Epithelial cell of proximal tubule (primary cell): ENCODE data around the gene SLC6A6. TPM values are rescaled to one million over a fixed set of nuclear protein-coding genes. Genes with fewer than 3 reads are reported as not detected.

Source experiments
- DNase-seq: peaks from one replicate; pipeline ENCODE4 v3.0.0-alpha.2; 2011; ENCODE audit warnings: low read depth
- H3K4me3 ChIP-seq: 2 replicates; pipeline ENCODE4 v1.5.1; 2011; ENCODE audit warnings: low read depth, mild to moderate bottlenecking, low read length
- CTCF ChIP-seq: conservative IDR thresholded peaks from 2 replicates; pipeline ENCODE4 v1.5.1; 2012; ENCODE audit warnings: low read depth, mild to moderate bottlenecking, low read length
- total RNA-seq: library from RNA; depleted of rRNA; stranded (reverse); fragments of >200 nt; gene quantifications from 2 replicates; pipeline ENCODE4 v1.2.3, GENCODE V29; 2015

The SLC6A6 gene
- total RNA-seq, 1 donor from 2014 or later, result 27.9 TPM

GRCh38 chr3:14538451-14539088 lies 136.2 kb downstream of the SLC6A6 start:
- DNase-seq, result no peak
- no peak overlapping the region for H3K4me3 ChIP-seq

More at GRCh38 chr3:14538451-14539088, 136.2 kb downstream of the SLC6A6 start:
- no peak for TF ChIP-seq CTCF

Other genes with a start within 250 kb of the SLC6A6 start
- 16.6 and 27.8 TPM in 2 replicates for gene XPC, start 224.0 kb upstream of the SLC6A6 start, total RNA-seq
- gene LSM3, start 223.8 kb upstream of the SLC6A6 start, total RNA-seq, result 24.7 and 24.9 TPM in 2 replicates
- gene GRIP2, start 137.7 kb downstream of the SLC6A6 start, total RNA-seq, result under 0.01 TPM in 1 of 2 replicates, not detected in the other
- gene CCDC174, start 249.2 kb downstream of the SLC6A6 start, total RNA-seq, result 5.2 and 8.0 TPM in 2 replicates